GM21381 (cell line): ENCODE data around the gene IGFN1.
"Not testable (repeated sequence)": the region's sequence is repeated elsewhere in the genome, so short reads cannot be mapped to it uniquely, and the experiment has no call there.

Experiments used
- ATAC-seq: cut with Tn5 transposase; IDR thresholded peaks from one replicate; pipeline ENCODE4 v1.9.1; 2021; ENCODE audit warnings: mild to moderate bottlenecking, moderate library complexity; ENCODE audit not compliant: unreplicated experiment

Gene IGFN1

GRCh38 chr1:201239646-201240045 is 49.0 kb downstream of the IGFN1 start:
- ATAC-seq = not testable (repeated sequence)

DNA sequence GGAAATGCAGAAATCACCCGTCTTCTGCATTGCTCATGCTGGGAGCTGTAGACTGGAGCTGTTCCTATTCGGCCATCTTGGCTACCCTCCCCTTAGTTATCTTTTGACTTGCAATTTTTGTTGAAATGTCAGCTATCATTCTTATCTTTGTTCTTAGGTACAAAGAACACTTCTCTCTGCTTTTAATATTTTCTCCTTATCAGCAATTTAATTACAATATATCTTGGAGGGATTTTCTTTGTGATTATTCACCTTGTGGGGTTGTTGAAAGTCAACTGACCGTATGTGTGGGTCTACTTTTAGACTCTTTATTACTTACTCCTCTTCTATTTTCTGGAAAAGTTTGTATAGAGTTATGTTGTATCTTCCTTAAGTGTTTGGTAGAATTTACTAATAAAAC is 49.5 kb downstream of the IGFN1 start:
- ATAC-seq = no peak

- no peak for ATAC-seq
Observed at GRCh38 chr1:201241736-201242135, 51.1 kb downstream of the IGFN1 start.

- ATAC-seq = no peak
Observed at GRCh38 chr1:201245082-201245481, 54.5 kb downstream of the IGFN1 start.

DNA sequence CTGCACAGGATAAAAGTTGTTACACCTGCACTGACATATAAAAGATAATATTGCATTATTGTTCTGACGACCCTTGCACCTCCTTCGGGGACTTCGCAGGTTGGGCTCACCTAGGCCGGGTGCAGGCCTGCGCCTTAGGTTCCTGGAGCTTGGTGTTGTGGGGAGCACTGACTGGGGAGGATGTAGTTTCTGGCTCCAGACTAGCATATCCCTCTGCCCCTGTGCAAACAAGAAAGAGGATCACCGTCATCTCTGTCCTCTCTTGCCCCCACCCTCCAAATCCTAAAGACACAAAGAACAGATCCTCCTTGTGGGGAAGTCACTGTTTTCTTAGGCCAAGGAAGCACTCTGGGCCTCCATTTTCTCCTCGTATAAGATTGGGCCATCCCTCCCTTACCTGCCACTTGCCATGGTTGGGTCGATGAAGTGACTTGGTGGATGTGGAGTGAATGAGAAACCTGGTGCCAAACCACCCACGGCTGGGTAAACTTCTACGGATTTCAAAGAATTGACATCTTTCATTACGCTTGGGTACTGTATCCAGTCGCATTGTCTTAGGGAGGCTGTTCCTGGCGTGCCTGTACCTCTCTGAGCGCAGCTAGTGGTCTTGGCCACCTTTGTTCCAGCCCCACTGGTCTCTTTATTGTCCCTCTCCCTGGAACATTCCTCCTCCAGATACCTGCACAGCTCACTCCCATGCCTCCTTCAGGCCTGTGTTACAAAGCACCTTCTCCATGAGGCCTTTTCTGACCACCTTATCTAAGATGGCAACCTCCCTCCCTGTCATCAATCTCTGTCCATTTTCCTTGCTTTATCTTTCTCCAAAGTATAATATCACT is 58.3 kb downstream of the IGFN1 start:
- no peak for ATAC-seq

- no peak for ATAC-seq
Observed at GRCh38 chr1:201250326-201251011, 59.8 kb downstream of the IGFN1 start.

- no peak for ATAC-seq
Observed at GRCh38 chr1:201251411-201251810, 60.8 kb downstream of the IGFN1 start.

DNA sequence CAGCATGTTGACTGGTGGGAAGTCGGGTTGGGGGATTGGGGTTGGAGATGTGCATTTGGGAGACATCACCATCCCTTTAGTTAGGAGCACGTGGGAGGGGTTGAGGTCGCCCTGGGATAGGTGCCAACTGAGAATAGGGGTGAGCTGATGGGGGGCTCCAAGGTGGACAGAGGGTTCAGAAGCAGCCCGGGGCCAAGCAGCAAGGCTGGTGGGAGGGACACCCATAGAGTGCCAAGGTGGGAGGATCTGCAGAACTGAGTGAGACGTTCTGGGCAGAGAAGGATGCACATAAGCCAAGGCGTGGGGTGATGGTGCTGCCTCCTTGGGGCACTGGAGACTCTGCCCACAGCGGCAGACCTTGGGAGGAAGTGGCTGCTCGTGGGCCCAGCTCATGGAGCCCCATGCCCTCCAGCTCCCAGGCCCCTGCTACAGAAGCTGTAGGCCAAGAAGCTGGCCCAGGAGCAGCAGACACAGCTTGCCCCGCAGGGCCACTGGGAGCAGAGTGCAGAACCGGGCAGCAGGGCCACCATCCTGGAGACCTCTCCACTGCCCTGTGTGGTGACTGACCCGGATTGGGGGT is 61.3 kb downstream of the IGFN1 start:
- ATAC-seq = no peak

DNA sequence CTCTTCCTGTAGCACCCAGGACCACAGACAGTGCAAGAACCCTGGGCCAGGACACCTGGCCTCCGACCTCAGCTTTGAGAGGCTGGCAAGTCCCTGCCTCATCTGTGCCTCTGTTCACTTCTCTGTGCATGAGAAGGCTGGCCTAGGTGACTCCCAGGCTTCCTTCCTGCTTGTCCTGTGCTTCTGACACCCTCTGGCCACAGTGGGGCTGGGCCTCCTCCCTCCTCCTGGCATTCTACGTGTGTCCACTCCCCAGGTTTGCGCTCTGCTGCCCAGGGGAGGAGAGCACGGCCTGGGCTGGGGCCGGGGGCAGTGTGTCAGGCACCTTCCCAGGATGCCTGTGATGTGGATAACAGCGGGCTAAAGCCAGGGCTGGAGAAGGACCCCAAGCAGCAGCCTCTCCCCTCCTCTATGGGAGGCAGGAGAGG is 62.3 kb downstream of the IGFN1 start:
- no peak for ATAC-seq

DNA sequence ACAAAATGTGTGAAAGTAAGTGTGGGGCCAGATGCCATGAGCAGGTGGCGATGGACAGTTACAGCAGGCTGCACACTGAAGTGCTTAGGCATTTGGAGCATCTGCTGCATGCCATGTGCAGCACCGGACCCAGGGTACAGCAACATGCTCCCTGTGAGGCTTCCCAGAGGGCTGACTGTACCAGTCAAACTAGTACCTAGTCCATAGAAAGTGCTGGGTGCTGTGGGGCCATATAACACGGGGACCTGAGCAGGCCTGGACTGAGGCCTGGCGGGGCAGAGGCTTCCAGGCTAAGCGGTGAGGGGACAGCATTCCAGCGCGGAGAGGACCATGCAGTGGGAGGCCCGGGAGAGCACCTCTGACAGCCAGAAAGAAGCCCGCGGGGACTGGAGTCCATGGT is 62.8 kb downstream of the IGFN1 start:
- ATAC-seq = no peak

GRCh38 chr1:201253906-201254624 is 63.4 kb downstream of the IGFN1 start:
- ATAC-seq = no peak

GRCh38 chr1:201254625-201255478 is 64.2 kb downstream of the IGFN1 start:
- ATAC-seq = no peak

DNA sequence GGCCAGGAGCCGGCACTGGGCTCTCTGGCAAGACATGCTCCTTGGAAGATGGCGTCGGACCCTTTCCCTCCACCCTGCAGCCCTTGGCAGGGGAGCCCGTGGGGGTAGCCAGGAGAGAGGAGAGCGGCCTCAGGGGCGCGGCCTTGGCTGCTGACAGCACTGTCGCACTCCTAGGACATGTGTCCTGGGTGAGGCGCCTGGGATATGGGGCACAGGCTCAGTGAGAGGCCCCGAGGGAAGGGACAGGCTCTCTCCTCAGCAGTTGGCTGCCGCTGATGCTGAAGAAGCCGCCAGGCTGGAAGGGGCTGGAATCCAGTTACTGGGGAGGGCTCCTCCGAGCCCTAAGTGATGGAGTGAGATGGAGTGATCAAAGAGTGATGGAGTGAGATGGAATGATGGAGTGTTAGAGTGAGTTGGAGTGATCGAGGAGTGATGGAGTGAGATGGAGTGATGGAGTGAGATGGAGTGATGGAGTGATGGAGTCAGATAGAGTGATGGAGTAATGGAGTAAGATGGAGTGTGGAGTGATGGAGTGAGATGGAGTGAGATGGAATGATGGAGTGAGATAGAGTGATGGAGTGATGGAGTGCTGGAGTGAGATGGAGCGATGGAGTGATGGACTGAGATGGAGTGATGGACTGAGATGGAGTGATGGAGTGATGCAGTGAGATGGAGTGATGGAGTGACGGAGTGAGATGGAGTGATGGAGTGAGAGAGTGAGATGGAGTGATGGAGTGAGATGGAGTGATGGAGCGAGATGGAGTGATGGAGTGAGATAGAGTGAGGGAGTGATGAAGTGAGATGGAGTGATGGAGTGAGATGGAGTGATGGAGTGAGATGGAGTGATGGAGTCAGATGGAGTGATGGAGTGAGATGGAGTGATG is 65.1 kb downstream of the IGFN1 start:
- ATAC-seq = no peak

DNA sequence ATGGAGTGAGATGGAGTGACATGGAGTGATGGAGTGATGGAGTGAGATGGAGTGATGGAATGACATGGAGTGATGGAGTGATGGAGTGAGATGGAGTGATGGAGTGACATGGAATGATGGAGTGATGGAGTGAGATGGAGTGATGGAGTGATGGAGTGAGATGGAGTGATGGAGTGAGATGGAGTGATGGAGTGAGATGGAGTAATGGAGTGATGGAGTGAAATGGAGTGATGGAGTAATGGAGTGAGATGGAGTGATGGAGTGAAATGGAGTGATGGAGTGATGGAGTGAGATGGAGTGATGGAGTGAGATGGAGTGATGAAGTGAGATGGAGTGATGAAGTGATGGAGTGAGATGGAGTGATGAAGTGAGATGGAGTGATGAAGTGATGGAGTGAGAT is 67.5 kb downstream of the IGFN1 start:
- not testable (repeated sequence) for ATAC-seq

DNA sequence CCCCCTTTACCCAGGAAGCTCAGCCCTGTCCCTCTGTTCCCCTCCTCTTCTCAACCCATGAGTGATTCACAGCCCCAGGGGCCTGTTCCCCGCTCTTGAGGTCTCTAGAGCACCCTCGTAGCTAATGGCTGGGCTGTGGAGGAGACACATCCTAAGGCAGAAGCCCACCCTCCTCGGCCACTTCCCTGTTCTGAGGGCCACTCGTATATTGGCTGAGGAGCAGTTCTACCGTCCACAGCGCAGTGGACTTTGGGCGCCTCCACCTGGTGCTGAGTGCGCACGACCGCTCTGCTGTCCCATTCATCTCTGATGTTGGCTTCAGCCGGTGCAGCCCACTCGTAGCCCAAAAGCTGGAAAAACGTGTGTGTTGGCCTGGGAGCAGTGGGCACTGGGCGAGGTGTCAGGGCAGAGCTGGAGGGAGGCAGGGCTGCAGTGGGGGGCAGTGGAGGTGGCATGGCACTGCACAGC is 68.2 kb downstream of the IGFN1 start:
- no peak for ATAC-seq

DNA sequence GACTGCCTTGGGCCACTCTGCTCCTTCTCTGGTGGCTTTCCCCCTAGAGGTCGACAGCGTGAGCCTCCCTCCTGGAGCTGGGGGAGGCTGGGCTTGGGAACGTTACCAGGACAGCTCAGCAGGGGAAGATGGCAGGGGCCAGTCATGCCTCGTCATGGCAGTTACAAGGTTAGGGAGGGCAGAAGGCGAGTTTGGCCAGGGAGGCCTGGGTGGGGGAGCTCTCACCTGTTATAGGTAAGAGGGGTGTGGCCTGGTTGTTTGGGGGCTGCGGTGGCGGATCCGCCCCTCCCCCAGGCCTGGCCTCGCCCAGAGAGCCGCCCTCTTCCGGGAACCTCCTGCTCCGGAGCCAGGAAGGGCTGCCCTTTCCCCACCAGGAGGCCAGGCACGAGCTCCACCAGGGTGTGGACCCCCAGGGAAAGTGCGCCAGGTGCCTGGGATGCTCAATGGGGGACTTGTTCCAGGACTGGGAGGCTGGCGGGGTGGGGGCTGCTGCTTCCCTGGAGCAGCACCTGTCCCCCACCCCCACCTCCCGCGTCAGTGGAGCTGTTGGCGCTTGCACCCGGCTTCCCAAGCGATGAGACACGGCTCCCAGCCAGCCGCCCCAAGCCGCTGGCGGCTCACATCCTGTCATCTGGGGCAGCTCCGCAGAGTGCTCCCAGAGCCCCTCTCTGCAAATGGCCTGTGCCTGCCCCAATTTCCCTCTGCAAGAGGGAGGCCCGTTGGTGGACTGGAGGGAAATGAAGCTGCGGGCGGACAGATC is 69.0 kb downstream of the IGFN1 start:
- ATAC-seq = no peak

GRCh38 chr1:201260236-201260590 is 69.6 kb downstream of the IGFN1 start:
- ATAC-seq = no peak

GRCh38 chr1:201260648-201261311 is 70.2 kb downstream of the IGFN1 start:
- no peak for ATAC-seq
